Bronchial epithelial cell (primary cell): ENCODE results near the gene DNAH6. TPM values are rescaled to one million over a fixed set of nuclear protein-coding genes. Genes with fewer than 3 reads are reported as not detected.

ENCODE experiments used
- DNase-seq: peaks from one replicate; pipeline ENCODE4 v3.0.0-alpha.2; 2010; ENCODE audit warnings: low read depth
- FAIRE-seq: peaks from 2 replicates; lab custom pipeline; 2011; peaks lifted over from hg19 to GRCh38; lab: Jason Lieb, UNC
- H3K27me3 ChIP-seq: 2 replicates; pipeline ENCODE4 v1.5.1; 2011; ENCODE audit warnings: low read length; ENCODE audit not compliant: control insufficient read depth, insufficient read depth
- H3K36me3 ChIP-seq: 2 replicates; pipeline ENCODE4 v1.5.1; 2011; ENCODE audit warnings: low read length; ENCODE audit not compliant: control insufficient read depth, insufficient read depth
- H3K4me3 ChIP-seq: 2 replicates; pipeline ENCODE4 v1.5.1; 2011; ENCODE audit warnings: mild to moderate bottlenecking, low read depth, low read length, control low read depth
- CTCF ChIP-seq: IDR thresholded peaks from 2 replicates; pipeline ENCODE4 v1.5.1; 2011; ENCODE audit warnings: mild to moderate bottlenecking, moderate library complexity, low read length, control low read depth, inconsistent platforms; ENCODE audit not compliant: insufficient read depth, severe bottlenecking
- total RNA-seq: library from RNA; depleted of rRNA; stranded (reverse); fragments of >200 nt; gene quantifications from 2 replicates; pipeline ENCODE4 v1.2.1, GENCODE V29; 2014

The DNAH6 gene
- total RNA-seq, 1 donor from 2014 or later, result under 0.01 TPM

- no peak for FAIRE-seq
- H3K4me3 ChIP-seq, result no peak overlapping the region
- DNase-seq, result no peak
- no peaks in the 10 kb centered on the region for H3K27me3 ChIP-seq
- TF ChIP-seq CTCF, result no peak
- no peaks in the 10 kb centered on the region for H3K36me3 ChIP-seq
These were observed 157.8 kb downstream of the DNAH6 start for GRCh38 chr2:84674099-84674498.

- no peak for DNase-seq
These were observed 158.3 kb downstream of the DNAH6 start for GRCh38 chr2:84674586-84674985.

GRCh38 chr2:84676295-84676694 is 160.0 kb downstream of the DNAH6 start:
- no peak for TF ChIP-seq CTCF
- Histone ChIP-seq H3K36me3 (no peaks in the 10 kb centered on the region), H3K27me3 (no peaks in the 10 kb centered on the region), H3K4me3 (no peak overlapping the region)
- FAIRE-seq (no peak), DNase-seq (no peak)

More at GRCh38 chr2:84674586-84674985, 158.3 kb downstream of the DNAH6 start:
- Histone ChIP-seq H3K27me3 (no peaks in the 10 kb centered on the region), H3K4me3 (no peak overlapping the region), H3K36me3 (no peaks in the 10 kb centered on the region)
- no peak for FAIRE-seq
- TF ChIP-seq CTCF, result no peak

- no peaks in the 10 kb centered on the region for H3K36me3 ChIP-seq
- no peaks in the 10 kb centered on the region for H3K27me3 ChIP-seq
- H3K4me3 ChIP-seq, result no peak overlapping the region
- DNase-seq, result no peak
- FAIRE-seq, result no peak
- TF ChIP-seq CTCF, result no peak
These were observed 161.9 kb downstream of the DNAH6 start for GRCh38 chr2:84678214-84678613.

GRCh38 chr2:84686783-84687476 is 170.6 kb downstream of the DNAH6 start:
- H3K36me3 ChIP-seq, result no peaks in the 10 kb centered on the region
- H3K27me3 ChIP-seq, result no peaks in the 10 kb centered on the region
- H3K4me3 ChIP-seq, result no peak overlapping the region
- DNase-seq (no peak), FAIRE-seq (no peak)
- no peak for TF ChIP-seq CTCF
